ENCODE data around the gene KIRREL1. TPM values are rescaled to one million over a fixed set of nuclear protein-coding genes. Genes with fewer than 3 reads are reported as not detected.

Gene KIRREL1
- total and polyA plus RNA-seq, 2 of the 8 experiments (the other 6 are each of a cell fraction or from before 2014, with no cell fraction given) = 14.2 to 39.0 TPM

- no peak for FAIRE-seq
Measured at GRCh38 chr1:158020886-158021620, 27.6 kb downstream of the KIRREL1 start.

More at GRCh38 chr1:158020886-158021620, 27.6 kb downstream of the KIRREL1 start:
- Histone ChIP-seq H2BK15ac (ENCODE audit: low read length) (no peak overlapping the region), H3K36me3 (ENCODE audit: control insufficient read depth in 2 of 4, insufficient read depth in 4 of 4, low read length in 3 of 4) (no peaks in the 10 kb centered on the region), H2AK5ac (ENCODE audit: low read depth, low read length) (no peak overlapping the region), H3K79me1 (ENCODE audit: low read depth, low read length) (peaks cover 16% of the 10 kb centered on the region), H2BK120ac (replicated peaks; ENCODE audit: low read depth, low read length) (no peak overlapping the region), H4K20me1 (replicated peaks in 1 of 2; ENCODE audit: control insufficient read depth in 1 of 2, insufficient read depth in 2 of 2, low read length in 2 of 2) (no peaks in the 10 kb centered on the region), H4K5ac (ENCODE audit: insufficient read length, low read depth, low read length) (no peak overlapping the region), H2BK12ac (ENCODE audit: low read depth, low read length) (no peak overlapping the region), H3K18ac (ENCODE audit: extremely low read depth, low read length) (no peak overlapping the region), H3K9ac (replicated peaks in 1 of 4; ENCODE audit: extremely low read depth in 1 of 4, low read depth in 3 of 4, low read length in 3 of 4) (no peak overlapping the region), H3K79me2 (ENCODE audit: control insufficient read depth in 1 of 2, insufficient read depth in 2 of 2, low read length in 2 of 2) (peaks cover 3 to 60% of the 10 kb centered on the region in 2 experiments), H3K4me3 (ENCODE audit: extremely low read depth in 1 of 4, insufficient read depth in 2 of 4, low read depth in 3 of 4, low read length in 4 of 4) (no peak overlapping the region), H3K4me1 (replicated peaks in 1 of 4; ENCODE audit: control insufficient read depth in 3 of 4, insufficient read depth in 4 of 4, low read length in 3 of 4) (peaks cover 15 to 47% (median 24%) of the 10 kb centered on the region in 4 experiments), H3K14ac (ENCODE audit: insufficient read length) (no peak overlapping the region), H2AFZ (ENCODE audit: low read length) (no peak overlapping the region), H3K9me3 (ENCODE audit: insufficient read depth in 2 of 2, low read depth in 1 of 2, low read length in 1 of 2) (no peaks in the 10 kb centered on the region), H3K4ac (replicated peaks; ENCODE audit: insufficient read length, low read depth, low read length) (peak overlapping the region; percentile 17), H3K27me3 (replicated peaks in 1 of 4; ENCODE audit: control insufficient read depth in 3 of 4, extremely low read depth in 1 of 4, insufficient read depth in 3 of 4, low read length in 3 of 4) (no peaks in the 10 kb centered on the region), H3K23ac (ENCODE audit: insufficient read length) (no peak overlapping the region), H2BK5ac (ENCODE audit: low read depth, low read length) (no peak overlapping the region), H3K56ac (replicated peaks; ENCODE audit: insufficient read length, low read depth, low read length) (no peak overlapping the region), H2BK20ac (ENCODE audit: low read length) (peak overlapping the region; percentile 66; the same call in 1 of the 2 replicates), H3K23me2 (ENCODE audit: low read depth, low read length) (no peaks in the 10 kb centered on the region), H4K91ac (replicated peaks; ENCODE audit: insufficient read length, low read length) (no peak overlapping the region), H3K27ac (ENCODE audit: low read depth, low read length) (no peak overlapping the region), H3K4me2 (ENCODE audit: insufficient read depth in 1 of 2, low read depth in 2 of 2, low read length in 2 of 2) (no peak overlapping the region), H4K8ac (ENCODE audit: extremely low read depth, insufficient read depth, low read length) (no peak overlapping the region)
- TF ChIP-seq BRCA1 (IDR thresholded peaks at IDR 0.05; ENCODE audit: low read depth, low read length) = no peak
- TF ChIP-seq KDM1A (IDR thresholded peaks at IDR 0.05; ENCODE audit: borderline replicate concordance, low read length) = peak; percentile 96
- TF ChIP-seq HDAC2 (IDR thresholded peaks at IDR 0.05; ENCODE audit: borderline replicate concordance in 1 of 2, low read depth in 2 of 2, low read length in 2 of 2) = peak in 1 of 2 experiments; percentile 85; a peak in 1 of 4 replicates
- no peak for TF ChIP-seq JUN (IDR thresholded peaks at IDR 0.05; ENCODE audit: low read depth, low read length)
- TF ChIP-seq USF2 (IDR thresholded peaks at IDR 0.05; ENCODE audit: low read length) = no peak
- ChIA-PET POLR2A (ENCODE audit: partially characterized antibody) (interaction anchor here (0.9 to 3.5 kb wide), 7 partner anchors 10 to 56 kb away, joined by 3 to 26 read pairs (median 3); no protein-coding TSS in a partner anchor), CTCF (ENCODE audit: partially characterized antibody) (interaction anchor here (1.4 to 50.0 kb wide), 6 partner anchors 5 to 101 kb away, joined by 3 to 1615 read pairs (median 10); partner anchors contain the start of gene KIRREL1)
- WGBS, 2 experiments (ENCODE audit: extremely low coverage in 1 of 2, insufficient coverage in 1 of 2, insufficient read length in 1 of 2, insufficient replicate concordance in 2 of 2, low coverage in 1 of 2, low lambda C conversion rate in 2 of 2, missing lambda C conversion rate in 1 of 2) = 65% methylated on average over 6 of the region's 6 CpGs; no CpG with 5 or more reads in 1 of the 2 experiments
- DNase-seq (ENCODE audit: low read depth in 1 of 2, low spot score in 2 of 2) = no peak
